Tongue (tissue), 2 donors: Measurements from ENCODE around the gene SLC27A5. TPM values are rescaled to one million over a fixed set of nuclear protein-coding genes. Genes with fewer than 3 reads are reported as not detected.
A peak's percentile ranks its signal among the peaks of the same experiment; 100 is the strongest.

Experiments used
- DNase-seq: peaks from one replicate; pipeline ENCODE4 v3.0.0-alpha.2; 2015
- total RNA-seq: library from RNA; depleted of rRNA; stranded (reverse); fragments of >200 nt; gene quantifications from one replicate; pipeline ENCODE4 v1.2.3, GENCODE V29; 2014

Gene SLC27A5, protein sequence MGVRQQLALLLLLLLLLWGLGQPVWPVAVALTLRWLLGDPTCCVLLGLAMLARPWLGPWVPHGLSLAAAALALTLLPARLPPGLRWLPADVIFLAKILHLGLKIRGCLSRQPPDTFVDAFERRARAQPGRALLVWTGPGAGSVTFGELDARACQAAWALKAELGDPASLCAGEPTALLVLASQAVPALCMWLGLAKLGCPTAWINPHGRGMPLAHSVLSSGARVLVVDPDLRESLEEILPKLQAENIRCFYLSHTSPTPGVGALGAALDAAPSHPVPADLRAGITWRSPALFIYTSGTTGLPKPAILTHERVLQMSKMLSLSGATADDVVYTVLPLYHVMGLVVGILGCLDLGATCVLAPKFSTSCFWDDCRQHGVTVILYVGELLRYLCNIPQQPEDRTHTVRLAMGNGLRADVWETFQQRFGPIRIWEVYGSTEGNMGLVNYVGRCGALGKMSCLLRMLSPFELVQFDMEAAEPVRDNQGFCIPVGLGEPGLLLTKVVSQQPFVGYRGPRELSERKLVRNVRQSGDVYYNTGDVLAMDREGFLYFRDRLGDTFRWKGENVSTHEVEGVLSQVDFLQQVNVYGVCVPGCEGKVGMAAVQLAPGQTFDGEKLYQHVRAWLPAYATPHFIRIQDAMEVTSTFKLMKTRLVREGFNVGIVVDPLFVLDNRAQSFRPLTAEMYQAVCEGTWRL
- 1.3 TPM for total RNA-seq

DNA sequence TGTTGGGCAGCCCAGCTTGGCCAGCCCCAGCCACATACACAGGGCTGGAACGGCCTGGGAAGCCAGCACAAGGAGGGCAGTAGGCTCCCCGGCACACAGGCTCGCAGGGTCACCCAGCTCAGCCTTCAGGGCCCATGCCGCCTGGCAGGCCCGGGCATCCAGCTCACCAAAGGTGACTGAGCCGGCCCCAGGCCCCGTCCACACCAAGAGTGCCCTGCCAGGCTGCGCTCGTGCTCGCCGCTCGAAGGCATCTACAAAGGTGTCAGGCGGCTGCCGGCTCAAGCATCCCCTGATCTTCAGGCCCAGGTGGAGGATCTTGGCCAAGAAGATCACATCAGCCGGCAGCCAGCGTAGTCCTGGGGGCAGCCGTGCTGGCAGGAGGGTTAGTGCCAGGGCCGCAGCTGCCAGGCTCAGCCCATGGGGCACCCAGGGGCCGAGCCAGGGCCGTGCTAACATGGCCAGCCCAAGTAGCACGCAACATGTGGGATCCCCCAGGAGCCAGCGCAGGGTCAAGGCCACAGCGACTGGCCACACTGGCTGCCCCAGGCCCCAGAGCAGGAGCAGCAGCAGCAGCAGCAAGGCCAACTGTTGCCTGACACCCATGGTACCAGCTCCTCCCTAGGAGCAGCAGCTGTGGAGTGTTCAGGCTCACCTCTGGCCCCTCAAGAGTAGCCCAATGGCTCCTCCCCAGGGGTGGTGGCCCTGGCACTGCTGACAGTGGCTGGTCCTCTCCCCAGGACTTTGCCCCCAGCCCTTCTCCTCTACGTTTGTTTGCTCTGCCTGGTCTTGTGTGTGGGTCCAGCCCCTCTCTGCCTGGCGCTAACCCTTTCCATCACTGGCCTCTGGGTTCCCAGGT lies at the start of gene SLC27A5:
Gene SLC27A5 (minus strand): TSS at position 640 of the 856 bp plus-strand sequence. CDS start 37 bp downstream, at position 603.
- DNase-seq, result no peak

- no peak for DNase-seq
Measured at GRCh38 chr19:58560921-58561320, 49.1 kb upstream of the SLC27A5 start.

- DNase-seq, result no peak
Measured at GRCh38 chr19:58560007-58560887, 48.5 kb upstream of the SLC27A5 start.

GRCh38 chr19:58559275-58560006 lies 47.6 kb upstream of the SLC27A5 start:
- peak; percentile 96 for DNase-seq

DNA sequence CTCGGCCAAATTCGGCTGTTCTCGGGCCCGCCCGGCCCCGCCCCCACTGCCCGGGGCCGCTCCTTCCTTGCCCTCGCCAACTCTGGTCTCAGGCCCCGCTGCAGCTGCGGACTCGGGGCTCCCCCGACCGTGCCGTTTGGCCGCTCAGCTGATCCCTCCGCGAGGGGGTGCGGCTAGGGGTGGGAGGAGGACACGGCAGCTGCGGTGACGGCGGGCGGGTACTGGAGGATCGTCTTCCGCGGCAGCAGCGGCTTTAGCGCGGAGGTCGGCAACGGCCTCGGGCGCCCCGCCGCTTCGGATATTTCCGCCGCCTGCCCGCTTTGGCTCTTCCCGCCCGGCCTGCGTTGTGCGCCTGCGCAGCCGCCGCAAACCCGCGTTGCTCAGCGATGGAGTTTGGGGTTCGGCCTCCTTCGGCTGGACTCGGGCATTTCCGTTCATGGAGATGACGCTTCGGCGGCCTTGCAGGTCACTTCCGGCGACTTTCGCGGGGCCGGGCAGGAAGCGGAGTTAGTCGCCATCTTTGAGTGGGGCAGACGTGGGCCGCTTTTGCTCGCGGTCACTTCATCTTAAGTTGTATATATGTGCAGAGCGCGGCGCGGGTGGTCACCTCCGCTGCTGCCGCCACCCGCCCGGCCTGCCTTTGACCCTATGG lies 47.0 kb upstream of the SLC27A5 start:
- DNase-seq, result peak; percentile 100

- no peak for DNase-seq
Measured at GRCh38 chr19:58558066-58558622, 46.4 kb upstream of the SLC27A5 start, which contains the start of gene UBE2M. UBE2M (minus strand) TSS chr19:58558611; CDS start chr19:58558381, 230 bp downstream.

DNA sequence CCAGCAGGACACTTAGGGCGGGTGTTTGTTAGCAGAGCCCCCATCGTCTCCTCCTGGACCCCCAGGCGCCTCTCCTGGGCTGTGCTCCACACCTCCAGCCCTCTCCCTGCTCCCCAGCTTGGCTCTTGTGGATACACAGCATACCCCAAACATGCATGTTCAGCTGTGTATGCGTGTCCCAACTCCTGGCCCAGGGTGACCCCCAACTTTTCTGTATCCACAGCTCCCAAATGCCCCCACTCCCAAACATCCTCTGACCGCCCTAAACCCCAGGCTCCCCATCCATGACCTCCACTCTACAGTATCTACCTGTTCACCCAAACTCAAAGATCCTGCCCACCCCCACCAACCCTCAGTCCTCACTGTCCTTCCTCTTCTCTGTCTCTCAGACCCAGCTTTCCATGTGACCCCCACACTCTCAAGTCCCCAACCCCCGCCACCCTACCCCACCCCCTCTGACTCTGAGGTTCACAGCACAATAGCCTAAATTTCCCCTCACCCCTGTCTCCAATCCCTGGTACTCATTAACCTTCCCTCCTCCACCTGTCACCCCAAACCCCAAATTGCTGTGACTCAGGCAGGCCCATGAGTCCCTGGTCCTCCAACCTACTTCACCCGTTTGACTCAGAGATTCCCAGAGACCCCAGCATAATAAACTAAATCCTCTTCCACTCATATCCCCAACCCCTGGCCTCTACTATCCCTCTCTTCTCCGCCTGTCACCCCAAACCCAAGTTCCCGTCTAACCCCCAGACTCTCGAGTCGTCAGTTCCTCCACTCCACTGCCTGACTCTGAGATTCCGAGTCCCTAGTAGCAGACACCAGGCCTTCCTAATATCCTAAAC lies 45.7 kb upstream of the SLC27A5 start:
- DNase-seq, result no peak

DNA sequence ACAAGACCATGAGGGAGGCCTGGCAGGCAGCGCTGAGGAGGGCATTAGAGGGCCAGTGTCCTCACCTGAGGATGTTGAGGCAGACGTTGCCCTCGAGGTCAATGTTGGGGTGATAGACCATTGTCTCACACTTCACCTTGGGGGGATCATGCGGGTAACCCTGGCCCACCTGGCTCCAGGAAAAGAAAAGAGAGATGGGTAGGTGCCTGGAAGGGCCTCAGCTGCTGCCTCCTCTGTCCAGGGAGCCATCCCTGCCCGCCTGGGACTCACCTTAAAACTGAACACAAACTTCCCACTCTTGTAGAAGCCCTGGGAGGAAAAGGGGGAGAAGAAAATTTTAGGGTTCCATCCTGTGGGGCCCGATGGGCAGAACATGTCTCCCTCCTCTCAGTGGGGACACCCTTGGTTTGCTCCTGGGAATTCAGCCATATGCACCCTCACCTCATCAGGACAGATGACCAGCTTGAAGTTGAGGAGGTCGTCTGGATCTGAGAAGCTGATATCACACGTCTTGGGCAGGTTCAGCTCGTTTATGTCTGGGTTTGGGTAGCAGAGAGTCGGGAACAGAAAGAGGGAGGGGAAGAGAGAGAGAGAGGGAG lies 44.9 kb upstream of the SLC27A5 start:
- no peak for DNase-seq

DNA sequence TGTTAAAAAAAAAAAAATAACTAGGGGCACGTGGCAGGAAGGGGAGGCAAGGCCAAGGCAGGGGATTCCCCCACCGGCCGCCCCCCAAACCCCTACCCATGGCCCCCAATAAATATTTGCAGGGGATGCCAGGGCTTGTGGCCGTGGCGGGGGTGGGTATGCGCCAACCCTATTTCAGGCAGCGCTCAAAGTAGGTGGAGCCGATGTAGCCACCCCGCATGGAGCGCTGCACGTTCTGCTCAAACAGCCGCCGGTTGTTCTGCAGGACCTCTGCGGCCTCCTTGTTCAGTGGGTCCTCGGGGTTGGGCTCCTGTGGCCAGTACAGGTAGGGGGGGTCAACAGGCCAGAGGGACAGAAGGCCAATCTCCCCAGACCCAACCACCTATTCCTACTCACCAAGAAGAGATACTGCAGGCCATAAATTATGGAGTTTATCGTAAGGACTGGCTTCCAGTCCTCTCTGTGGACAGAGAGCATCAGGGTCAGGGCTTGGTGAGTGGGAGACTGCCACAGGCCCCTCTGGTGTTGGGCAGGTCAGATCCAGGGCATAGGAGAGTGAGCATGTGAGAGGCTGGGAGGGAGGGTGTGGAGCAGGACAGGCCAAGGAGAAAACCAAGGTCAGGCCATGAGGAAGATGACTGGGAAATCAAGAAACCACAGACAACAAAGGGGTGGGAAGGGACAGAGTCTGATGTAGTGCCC lies 44.3 kb upstream of the SLC27A5 start:
- DNase-seq, result no peak

- DNase-seq, result no peak
Measured at GRCh38 chr19:58555369-58555885, 43.6 kb upstream of the SLC27A5 start.

DNA sequence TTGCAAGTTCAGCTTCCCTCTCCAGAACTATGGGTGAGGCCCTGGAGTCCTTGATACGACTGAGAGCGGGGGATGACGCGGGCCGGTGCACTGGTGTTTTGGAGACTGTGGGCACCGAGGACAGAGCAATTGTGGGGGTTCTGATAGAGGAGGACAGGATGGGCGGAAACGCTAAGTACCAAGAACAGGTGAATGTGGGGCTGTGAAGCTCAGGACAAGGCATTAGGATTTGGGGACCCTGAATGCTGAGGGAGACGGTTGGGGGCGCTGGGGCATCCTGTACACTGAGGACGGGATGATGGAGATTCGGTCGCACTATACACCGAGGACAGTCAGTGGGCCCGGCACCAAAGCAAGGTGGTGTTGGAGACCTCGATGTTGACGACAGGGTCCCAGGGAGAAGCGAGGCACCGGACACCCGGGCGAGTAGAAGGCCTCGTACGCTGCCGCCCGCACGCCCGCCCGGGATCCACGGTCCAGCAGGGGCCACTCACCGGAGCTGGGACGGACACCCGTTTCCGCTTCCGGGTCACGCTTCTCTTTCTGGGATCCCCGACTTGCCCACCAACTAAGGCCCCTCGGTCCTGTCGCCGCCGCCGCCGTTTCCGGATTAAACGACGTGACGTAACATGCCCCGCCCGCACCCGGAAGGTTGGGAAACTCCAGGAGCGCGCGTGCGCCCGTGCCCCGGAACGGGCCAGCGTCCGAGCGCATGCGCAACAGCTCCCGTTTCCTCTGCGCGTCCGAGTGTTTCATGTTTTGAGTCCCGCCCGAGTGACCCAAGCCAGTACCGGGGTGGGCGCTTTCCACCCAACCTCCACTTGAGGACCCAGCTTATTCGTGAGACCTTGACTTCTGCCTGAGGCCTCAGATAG lies 42.9 kb upstream of the SLC27A5 start, which contains the start of gene CHMP2A:
Gene CHMP2A (minus strand): TSS at position 612 of the 875 bp plus-strand sequence. CDS start 893 bp downstream, outside the sequence.
- peak; percentile 98 for DNase-seq

DNA sequence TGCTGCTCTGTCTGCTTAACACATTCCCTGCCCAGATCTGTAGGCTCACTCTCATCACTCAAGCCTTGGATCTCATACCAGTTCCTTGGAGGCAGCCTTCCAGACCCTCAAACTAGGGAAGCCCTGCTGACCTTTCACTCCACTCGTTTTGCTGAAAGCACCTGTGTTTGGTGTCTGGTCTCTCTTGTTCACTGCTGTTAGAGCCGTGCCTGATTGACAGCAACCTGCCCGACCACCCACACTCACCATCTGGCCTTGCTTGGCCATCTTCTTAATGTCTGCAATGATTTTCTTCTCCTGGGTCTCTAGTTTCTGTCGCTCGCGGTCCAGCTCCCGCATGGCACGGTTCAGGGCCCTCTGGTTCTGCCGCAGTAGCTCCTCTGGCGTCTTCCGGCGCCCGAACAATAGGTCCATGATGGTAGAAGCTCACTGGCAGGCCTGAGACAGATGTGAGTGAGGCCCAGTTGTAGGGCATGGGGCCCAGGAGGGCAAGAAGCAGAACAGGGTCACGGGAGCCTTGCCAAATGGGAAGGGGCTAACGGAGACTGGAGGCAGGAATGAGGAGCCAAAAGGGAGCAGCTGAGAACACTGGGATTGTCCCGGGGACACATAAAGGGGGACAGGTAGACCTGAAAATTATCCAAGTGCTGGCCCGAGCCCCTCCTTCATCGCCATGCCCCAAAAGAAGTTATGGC lies 42.2 kb upstream of the SLC27A5 start:
- DNase-seq, result no peak

DNA sequence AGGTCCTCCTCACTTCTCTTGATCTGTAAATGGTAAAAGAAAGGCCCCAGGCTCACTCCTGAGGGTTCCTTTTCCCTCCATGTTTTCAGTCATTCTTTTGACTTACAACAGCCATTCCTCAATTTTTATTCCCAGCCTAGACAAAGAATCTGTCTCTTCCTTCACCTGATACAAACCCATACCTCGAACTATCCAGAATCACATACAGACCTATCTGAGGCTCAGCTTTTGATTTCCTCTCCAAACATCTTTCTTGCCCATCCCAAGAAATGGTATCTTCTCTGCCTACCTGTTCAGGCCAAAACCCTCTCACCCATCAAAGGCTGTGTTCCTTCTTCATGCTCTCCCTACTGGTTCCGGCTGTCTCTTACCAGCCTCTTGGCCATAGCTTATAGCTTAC lies 40.9 kb upstream of the SLC27A5 start:
- DNase-seq, result no peak

DNA sequence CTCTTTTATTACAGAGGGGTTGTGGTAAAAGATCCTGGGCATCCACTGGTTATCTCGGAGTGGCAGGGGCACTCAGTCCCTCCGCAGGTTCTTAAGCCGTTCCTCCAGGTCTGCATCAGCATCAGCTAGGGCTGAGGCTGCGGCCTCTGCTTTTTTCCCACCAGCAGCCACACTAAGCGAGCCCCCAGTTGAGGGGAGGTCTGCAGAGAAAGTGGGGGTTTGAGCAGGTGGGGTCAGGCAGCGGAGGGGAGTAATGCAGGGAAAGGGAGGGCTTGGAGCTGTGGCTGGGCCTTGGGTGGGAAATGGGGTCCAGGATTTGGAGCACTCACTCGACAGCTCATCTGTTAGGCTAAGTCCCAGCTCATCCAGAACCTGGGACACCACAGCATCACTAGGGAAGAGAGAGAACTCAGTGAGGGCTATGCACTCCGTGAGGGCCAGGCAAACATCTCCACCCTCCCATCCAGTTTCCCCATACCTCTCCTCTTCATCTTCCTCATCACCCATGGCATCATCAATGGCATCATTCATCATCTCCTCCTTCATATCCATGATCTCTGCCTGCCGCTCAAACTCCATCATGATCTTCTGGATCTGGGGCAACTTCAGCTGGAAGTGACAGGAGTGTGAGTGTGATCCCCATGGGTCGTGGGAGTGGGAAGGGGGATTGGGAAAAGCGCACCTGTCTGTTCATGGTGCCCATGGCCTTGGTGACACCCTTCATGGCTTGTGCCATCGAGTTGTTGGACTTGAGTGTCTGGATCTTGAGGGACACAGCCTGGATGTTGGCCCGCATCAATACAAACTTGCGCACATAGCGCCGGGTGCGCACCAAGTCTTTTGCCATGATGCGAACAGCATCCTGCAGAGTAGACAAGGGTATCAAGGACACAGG lies 40.0 kb upstream of the SLC27A5 start:
- DNase-seq, result no peak

- DNase-seq, result no peak
Measured at GRCh38 chr19:58551123-58551497, 39.3 kb upstream of the SLC27A5 start.
